ENCODE data around the gene MYL1.

The MYL1 gene

DNA sequence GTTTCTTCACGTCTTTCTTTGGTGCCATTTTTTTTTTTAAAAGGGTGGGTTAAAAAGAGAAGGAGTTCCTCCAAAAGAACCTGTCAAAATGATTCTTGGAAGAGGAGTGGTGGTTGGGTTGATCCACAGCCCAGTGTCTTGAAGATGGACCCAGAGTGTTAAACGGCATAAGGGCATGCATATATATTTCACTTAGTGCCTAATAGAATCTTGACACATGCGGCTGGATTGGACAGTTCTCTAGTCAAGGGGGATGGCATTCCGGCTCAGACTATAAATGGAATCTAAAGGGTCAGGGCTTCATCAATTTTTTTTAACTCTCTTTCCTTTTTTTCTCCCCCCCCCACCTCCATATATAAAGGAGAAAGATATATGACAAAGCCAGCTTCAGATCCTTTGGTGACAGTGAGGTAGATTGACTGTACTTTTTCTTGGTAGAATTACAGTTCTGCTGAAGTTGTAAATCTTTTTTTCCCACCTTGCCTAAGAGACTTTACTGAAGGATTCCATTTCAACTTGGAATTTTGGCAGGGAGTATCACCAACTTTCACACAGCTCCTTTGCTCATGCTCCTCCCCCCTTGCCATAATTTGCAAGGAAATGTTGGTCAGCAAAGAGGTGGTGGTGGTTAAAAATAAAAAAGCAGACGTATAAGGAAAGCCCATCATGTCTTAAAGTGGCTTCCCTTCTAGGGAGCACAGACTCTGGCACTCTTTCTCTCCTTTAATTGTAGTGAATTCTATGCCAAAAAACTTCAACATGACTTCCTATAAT is at the start of gene MYL1:
Gene MYL1, minus strand, starts transcription at position 160 of the 774 bp plus-strand sequence. Its CDS starts 132 bp downstream, at position 28.
- DNase-seq = no peak

DNA sequence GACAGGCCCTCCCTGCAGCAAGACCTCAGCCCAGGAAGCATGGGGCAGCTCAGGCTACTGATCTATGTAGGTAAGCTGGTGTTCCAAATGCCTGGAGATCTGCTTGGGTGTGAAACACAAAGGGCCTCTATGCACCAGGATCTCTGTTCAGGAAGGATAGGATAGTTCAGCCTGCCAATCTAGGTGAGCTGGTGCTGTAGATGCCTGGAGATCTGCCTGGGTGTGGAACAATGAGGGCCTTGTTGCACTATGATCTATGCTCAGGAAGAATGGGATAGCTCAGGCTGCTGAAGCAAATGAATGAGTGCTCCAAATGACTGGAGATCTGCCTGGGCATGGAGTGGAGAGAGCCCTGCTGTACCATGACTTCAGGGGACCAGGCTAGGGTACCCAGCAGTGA is 48.9 kb upstream of the MYL1 start:
- no peak for DNase-seq

DNA sequence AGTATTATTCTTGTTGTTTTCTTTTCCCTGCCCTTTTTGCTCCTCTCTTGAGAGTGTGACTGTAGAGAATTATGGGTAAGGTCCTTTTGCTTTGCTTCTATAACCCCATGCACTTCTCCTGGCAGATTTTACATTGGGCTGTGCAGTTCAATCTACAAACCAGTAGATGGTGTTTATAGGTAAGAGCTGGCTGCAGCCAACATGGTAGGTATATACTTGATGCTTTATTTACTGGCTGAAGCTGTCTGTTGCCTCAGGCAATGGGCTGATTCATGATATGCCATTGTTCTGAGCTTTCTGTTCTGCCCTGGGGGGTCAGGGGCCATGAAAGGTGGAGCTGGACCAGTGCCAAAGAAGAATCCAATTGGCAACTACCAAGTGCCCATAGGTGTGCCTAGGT is 48.3 kb upstream of the MYL1 start:
- DNase-seq = no peak

DNA sequence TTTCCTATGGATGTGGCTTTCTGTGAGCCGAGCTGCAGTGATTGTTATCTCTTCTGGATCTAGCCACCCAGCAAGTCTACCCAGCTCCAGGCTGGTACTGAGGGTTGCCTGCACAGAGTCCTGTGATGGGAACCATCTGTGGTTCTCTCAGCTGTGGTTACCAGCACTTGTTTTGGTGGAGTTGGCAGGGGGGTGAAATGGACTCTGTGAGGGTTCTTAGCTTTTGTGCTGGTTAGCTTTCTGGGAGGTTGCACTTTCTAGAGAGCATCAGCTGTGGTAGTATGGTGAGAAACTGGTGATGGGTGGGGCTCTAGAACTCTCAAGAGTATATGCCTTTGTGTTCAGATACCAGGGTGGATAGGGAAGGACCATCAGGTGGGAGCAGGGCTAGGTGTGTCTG is 45.4 kb upstream of the MYL1 start:
- no peak for DNase-seq

DNA sequence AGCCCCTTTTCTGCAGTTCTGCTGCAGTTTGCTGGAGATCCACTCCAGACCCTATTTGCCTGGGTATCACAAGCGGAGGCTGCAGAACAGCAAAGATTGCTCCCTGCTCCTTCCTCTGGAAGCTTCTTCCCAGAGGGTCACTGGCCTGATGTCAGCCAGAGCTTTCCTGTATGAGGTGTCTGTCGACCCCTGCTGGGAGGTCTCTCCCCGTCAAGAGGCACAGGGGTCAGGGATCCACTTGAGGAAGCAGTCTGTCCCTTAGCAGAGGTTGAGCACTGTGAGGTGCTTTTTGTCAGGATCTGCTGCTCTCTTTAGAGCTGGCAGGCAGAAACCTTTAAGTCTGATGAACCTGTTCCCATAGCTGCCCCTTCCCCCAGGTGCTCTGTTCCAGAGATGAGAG is 42.0 kb upstream of the MYL1 start:
- DNase-seq = no peak

DNA sequence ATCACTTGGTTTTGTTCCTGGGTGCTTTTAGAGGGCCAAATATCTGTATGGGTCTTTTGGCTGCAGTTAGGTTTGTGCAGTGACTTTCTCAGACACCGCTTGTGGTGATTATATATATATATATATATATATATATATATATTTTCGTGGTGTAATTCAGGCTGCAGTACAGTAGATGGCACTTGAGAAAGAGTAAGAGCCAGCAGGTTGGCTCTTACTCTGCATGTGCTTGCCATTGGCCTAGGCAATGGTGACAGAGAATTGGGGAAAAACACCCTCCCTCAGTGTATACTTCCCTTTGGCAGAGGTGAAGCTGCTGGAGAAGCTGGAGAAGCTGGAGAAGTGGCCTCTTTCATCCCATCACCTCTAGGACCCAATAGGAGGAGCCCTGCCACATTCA is 22.2 kb upstream of the MYL1 start:
- no peak for DNase-seq

DNA sequence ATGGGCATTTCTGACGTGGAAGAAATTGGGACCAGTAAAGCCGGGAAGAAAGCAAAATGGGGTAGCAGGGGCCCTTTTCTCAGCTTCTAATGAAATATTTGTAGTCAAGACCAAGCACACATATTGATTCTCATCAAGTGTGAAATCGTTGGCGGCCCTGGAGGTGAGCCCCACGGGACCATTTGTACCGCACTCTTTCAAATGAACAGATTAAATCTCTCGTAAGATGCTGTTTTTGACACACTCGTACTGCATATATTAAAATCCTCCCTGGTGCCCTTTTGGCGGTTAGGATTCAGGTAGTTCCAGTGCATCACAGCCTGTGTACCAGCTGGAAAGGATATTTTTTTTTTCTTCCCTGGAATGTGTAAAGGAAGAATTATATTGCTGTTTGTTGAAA is 9.9 kb upstream of the MYL1 start:
- no peak for DNase-seq

DNA sequence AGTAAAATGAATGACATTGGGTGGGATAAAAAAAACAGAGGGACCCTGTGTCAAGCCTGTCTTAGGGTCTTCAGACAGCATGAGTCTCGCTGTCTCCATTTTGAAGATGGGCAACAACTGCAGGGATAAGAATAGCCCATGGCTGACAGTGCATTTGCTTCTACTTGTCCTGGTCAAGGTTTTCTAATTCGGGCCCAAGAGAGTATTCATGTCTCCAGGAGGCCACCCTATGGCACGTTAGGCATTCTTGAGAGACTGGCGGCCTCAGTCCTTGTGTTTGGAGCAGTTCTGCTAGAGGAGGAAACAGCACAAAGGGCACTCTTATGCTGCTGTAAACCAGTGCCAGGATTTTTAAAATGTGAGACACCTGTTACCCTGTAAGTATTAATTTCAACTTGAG is 9.5 kb upstream of the MYL1 start:
- no peak for DNase-seq

DNA sequence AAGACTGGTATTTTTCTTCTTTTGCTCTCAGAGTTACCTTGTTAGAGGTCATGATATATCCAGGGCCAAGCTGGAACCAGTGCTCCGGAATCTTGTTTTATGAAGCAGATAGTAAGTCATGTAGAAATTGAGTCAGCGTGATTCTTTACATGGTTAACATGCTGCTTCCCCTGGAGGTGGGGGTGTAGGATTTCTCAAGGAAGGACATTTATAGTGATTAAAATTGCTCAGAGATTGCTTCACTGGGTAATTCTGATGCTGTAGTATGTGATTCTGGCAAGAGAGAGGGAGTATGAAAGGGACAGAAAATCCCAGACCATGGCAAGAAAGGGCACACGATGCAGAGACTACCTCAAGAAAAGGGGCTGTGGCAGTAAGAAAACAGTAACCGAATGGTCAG is 8.0 kb upstream of the MYL1 start:
- no peak for DNase-seq

DNA sequence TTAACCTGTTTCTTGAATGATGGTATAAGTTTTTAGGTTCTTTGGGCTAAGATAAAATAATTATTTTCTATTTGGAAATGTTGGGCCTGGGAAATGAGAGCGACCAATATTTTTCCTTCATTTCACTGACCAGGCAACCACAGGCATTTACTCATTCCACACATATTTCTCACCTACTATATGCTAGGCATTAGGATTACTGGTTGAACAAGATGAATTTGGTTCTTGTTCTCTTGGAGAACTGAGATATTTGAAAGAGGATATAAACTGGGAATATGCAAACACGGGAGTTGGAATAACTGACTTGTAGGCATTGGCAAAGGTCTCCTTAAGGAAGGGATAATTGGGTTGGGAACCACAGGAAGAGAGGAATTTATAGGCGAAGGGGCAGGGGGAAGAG is 3.9 kb upstream of the MYL1 start:
- DNase-seq = no peak

DNA sequence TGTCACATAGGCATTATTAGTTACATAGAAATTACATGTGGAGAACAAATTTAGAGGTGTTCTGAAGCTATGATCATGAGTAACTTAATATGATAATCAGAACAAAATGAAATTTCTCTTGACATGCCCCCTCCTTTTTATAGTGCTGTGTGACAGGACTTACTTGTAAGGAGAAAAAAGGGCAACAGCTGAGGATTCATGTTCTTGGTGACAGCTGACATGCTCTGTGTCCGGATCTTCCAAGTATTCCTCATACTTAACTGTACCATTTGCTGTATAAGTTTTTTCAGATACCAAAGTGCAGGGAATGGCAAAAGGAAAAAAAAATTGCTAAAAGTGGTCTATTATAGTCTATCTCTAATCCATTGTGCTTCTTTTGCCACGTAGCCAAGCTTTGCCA is 3.5 kb upstream of the MYL1 start:
- no peak for DNase-seq

DNA sequence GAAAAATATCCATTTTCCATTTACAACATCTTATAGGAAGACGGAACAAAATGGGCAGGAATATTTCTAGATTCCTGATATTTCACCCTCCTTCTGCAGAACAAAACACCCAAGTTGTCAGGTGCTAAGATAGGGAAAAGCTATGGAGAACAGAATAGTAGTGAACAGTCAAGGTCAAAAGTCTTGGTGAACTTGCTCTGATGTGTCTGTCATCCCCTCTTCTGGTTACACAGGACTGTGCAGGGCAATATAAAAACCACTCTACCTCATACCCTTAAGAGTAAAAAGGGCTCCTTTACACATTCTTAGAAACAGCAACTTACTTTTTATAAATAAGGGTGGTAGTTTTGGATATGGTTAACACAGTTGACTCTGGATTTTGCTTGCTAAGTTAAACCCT is 4.4 kb downstream of the MYL1 start:
- DNase-seq = no peak

DNA sequence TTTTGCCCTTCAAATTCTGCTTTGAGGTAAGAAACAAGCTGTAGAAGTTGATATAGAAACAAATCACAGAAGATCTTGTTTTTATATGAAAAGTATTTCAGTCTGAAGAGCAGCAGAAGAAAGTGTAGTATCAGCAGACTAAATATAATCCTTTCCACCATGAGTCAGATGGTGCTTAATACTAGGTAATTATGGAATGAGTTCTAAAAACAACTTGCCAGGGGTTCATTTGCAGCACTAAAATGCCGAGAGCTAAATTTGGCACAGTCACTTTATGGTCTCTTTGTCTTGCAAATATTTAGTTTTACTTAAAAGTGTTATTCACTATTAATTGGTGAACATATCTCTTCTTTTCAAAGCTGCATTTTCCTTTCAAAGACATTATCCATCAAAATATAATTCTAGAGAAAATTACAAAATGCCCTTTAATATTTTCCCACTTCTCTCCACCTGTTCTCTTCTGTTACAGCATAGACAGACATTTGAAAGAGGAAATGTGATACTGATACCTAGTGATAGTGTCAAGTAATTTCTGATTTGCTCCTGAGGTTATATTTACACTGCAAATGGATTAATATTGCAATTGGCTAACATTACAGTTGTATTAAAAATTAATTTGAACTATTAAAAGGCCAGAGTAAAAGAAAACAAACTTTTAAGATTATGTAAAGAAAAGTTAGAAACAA is 5.3 kb downstream of the MYL1 start:
- no peak for DNase-seq

DNA sequence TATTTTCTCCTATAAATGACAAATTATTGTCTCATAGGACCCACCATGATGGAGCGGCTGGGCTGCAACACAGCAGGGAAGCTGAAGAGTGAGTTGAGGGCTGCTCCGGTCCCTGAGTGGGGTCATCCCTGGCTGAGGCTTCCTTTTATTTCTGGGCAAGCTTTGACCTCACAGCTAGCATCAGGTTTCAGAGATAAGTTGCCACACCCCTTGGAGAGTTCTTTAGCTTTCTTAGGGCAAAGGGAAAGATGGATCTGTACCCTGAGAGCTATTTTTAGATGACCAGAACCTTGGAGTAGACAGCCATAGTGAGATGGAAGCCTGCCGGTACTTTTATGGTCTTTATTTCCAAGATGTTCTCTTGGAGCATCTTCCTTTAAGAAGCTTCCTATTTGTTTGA is 11.5 kb downstream of the MYL1 start:
- no peak for DNase-seq

DNA sequence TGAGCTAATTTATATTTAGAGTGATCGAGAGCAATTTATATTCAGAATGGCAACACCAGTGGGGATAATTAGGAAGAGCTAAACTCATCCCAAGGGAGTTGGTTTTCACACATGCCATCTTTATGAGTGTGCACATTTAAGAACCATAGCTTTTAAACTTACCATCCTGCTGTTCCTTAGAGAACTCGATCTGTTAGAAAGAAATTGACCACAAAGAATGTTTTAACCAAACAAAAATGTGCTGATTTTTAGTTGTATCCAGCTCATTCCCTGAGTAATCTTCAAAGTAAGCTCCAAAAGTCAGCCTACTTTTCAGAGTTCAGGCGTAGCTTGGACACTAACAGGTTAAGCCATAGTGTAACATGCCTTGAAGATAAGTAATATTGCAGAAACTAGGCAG is 12.6 kb downstream of the MYL1 start:
- DNase-seq = no peak

DNA sequence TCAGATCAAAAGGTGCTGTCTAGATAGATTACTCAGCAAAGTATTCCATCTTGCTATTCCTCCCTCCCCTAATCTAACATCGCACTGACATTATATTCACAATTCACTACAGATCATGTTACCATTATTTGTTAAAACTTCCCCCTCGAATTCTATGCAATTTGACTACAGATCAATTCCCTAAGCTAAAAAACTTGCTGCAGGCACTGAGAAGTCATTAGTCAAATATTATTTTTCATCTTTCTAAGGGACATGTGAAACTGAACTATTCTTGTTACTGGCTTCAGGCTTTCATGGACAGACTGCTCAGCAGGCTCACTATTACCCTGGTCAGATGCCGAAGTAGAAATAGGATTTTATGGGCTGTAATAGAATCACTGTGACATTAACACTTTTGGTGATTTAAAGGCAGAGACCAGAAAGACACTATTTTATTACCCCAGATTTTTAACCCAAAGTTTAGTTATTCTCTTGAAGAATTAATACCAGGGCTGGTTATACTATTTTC is 15.1 kb downstream of the MYL1 start:
- DNase-seq = no peak

DNA sequence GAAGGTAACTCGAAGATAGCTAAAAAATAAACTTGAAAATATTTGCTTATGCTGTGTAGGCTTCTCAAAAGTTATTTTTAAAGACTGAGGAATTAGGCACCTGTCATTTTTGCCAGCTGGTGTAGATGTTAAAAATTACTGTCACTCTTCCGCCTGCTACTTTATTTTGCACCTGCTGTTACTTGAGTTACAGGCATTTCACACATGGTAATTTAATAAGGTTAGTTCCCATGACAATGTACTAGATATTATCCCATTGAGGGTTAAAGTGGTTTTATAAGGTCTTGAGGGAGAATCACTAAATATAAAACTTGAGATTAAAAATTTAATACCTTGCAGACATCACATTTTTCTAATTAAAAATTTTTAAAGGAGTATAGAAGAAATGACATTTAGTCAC is 26.6 kb downstream of the MYL1 start:
- no peak for DNase-seq

DNA sequence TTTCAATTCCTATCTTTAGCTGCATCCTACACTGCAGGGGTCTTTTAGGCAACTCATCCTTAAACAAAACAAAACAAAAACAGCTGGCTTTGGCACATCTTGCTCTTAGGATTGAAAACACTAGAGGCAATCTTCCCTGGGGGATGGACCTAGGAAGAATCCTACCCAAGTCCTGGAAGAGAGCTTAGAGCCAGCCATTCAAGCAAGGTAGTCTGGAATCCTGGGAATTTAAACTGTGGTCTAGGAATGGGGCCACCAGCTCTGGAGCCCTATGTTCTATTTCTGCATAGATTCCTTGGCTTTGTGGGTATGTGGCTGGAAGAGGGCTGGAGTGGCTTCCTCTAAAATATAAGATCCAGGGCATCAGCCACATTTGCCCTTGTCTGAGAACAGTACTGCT is 27.7 kb downstream of the MYL1 start:
- no peak for DNase-seq

DNA sequence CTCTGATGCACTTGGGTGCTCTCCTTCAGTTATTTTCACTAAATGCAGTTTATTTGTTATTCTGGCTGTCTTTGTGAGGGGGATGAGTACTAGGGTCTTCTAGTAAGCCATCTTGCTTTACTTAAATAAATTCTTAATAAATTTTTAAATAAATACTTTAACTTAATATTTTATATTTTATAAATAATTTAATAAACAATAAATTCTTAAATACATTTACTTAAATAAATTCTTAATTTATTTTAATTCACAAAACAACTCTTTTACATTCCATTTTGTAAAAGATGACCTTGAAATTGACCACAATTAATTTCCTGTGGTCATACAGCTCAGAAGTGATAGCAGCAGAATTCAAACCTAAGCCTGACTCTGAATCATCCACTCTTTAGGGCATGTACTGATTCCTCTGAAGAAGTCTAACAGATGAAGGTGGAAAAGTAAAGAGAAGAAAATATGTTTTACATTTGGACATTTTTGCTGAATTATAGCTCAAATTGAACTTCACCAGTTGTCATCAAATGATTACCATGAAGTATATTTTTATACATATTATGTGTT is 28.8 kb downstream of the MYL1 start:
- no peak for DNase-seq

DNA sequence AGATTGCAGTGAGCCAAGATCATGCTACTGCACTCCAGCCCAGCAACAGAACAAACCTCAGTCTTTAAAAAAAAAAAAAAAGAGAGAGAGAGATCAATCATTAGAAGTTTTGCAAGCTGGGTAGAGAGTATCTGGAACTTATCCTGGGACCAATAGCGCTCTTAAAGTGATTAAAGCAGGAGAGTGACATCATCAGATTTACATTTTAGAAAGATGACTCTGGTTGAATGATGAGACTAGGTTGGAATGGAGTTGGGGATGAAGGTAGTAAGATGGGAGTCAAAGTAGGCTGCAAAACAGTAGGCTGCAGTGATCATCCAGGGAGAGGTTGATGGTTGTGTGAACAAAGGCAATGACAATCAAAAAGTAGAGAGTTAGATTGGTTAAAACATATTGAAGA is 37.8 kb downstream of the MYL1 start:
- no peak for DNase-seq

DNA sequence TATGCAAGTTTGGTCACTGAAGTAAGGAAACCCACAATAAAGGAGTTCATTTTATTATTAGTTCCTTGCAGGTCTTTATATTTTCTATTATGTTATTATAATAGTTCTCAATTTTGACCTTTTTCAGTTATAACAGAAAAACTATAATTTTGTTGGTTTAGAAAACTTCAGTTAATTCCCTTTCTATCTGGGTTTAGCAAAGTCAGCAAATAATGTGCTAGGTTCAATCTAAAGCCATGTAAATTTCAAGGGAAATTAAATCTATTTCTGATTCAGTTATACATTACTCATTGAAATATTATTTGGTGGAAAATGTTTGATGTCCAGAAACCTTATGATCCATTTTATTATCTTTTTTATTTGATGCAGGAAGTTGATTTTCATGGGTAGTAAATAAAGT is 43.7 kb downstream of the MYL1 start:
- DNase-seq = no peak

DNA sequence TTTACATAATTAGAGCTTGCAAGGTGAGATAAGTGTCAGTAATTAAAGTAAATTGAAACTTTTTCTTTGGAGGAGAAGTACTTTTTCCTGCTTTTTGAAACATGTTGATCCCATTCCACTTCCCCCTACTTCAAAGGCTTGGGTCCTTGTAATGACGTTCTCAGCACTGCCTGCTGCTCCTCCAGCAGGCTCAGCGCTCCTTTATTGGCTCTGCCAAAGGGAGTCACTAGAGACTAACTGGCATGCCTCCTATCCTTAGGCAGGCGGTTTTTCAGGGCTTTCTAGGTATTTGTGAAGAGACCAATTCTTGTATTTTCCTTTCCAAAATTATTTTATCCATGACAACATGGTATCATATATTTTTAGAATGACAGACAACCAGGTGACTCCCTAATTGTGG is 45.8 kb downstream of the MYL1 start:
- DNase-seq = no peak

DNA sequence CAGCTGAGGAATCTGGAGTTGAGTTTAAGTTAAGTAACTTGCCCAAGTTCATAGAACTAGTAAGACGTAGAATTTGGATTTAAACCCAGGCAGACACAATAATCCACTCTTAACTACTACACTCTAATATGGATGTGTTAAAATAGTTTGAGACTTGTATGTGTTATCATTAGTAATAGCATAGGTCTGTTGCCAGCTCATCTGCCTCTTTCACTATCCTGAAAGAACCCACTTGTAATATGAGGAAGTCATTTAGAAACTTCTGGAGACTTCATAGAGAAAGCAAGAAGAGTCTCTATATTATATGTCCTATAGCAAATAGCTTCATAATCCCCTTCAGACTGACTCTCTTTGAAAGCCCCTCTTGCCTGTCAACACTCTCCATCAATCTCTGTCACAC is 46.7 kb downstream of the MYL1 start:
- no peak for DNase-seq

DNA sequence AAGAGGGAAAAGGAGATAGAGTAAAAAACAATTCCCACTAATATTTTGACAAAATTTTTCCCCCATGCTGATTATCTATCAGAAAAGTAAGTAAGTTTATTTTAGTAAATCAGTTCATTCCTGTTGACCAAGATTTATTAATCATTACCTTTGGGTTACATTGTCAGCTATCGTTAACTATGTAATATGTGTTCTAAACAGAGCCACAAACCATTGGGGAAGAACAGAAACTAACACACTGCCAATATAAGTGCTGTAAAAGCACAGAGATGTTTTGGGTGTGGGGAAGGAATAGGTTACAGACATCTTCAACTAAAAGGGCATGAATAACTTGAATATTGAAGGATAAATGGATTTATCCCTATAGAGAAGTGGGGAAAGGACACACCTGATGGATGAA is 47.3 kb downstream of the MYL1 start:
- no peak for DNase-seq

Measured in activated CD4-positive, alpha-beta T cell treated with anti-CD3 and anti-CD28 coated beads for 1 hour (primary cell).